ENCODE data around the gene PEX14. TPM values are rescaled to one million over a fixed set of nuclear protein-coding genes. Genes with fewer than 3 reads are reported as not detected.
"Not testable (repeated sequence)": the region's sequence is repeated elsewhere in the genome, so short reads cannot be mapped to it uniquely, and the experiment has no call there.

The PEX14 gene, protein sequence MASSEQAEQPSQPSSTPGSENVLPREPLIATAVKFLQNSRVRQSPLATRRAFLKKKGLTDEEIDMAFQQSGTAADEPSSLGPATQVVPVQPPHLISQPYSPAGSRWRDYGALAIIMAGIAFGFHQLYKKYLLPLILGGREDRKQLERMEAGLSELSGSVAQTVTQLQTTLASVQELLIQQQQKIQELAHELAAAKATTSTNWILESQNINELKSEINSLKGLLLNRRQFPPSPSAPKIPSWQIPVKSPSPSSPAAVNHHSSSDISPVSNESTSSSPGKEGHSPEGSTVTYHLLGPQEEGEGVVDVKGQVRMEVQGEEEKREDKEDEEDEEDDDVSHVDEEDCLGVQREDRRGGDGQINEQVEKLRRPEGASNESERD
- total RNA-seq (2013), result 10.5 TPM
- polyA plus RNA-seq (1 to 10 TPM; 2.2 to 8.8 (median 2.7) TPM), polyA minus RNA-seq (11.2 and 18.8 TPM in 2 replicates), total RNA-seq (2.6 to 10.1 (median 4.1) reads per million in 11 experiments)

DNA sequence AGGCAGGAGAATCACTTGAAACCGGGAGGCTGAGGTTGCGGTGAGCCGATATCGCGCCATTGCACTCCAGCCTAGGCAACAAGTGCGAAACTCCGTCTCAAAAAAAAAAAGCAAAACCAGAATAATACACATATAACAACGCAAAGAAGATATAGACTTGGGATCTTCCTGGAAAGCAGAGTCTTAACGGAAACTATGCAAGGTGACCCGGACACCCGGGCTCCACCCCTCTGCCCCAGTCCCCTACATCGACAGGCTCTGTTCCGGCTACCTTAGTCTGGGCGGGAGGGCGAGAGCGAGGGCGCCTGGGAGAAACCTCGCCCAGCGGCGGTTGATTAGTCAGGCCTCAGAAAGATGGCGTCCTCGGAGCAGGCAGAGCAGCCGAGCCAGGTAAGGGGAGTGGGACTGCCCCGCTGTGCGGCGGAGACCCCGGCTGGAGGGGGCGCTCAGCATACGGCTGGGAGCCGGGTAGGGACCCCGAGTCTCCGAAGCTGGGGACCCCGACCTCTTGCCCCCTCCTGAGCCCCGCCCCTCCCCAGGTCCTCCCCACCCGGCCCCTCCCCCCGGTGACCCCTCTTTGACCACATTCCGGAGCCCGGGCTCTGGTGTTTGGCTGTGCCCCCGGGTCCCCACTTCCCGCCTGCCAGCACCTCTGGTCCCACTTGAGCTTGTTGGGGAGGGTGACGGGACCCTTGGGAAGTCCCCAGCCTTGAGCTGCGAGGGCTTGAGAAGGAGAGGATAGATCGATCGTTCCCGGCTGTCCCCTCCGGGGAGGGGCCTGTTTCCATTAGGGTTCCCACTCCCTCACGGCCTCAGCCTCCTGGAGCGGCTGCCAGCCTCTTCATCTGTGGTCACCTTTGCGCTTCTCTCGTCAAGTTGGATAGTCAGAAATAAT is at the start of gene PEX14:
Gene PEX14, plus strand, starts transcription at position 338 of the 895 bp plus-strand sequence. Its CDS starts 17 bp downstream, at position 355.
- Histone ChIP-seq H3K9ac (ENCODE audit: insufficient read depth, low read length, poor library complexity, severe bottlenecking) (peak within 1 kb of the TSS; percentile 69), H3K9me3 (replicated peaks in 1 of 2; ENCODE audit: control insufficient read depth in 1 of 2, insufficient read depth in 1 of 2, low read length in 2 of 2) (no peaks in the 10 kb centered on the region), H3K79me2 (ENCODE audit: insufficient read depth, low read length) (peaks cover 64% of the 10 kb centered on the region), H3K4me1 (ENCODE audit: control insufficient read depth in 1 of 2, insufficient read depth in 2 of 2, low read length in 2 of 2) (peaks cover 40 to 52% of the 10 kb centered on the region in 2 donors), H3K4me2 (replicated peaks; ENCODE audit: extremely low read depth, low read length, poor library complexity, severe bottlenecking) (peak within 1 kb of the TSS; percentile 97), H3K27ac (ENCODE audit: low read depth in 1 of 2, low read length in 2 of 2) (peak within 1 kb of the TSS; percentile 41 to 72), H3K36me3 (replicated peaks in 1 of 2; ENCODE audit: control insufficient read depth in 1 of 2, insufficient read depth in 2 of 2, low read length in 2 of 2) (peaks cover 0 to 10% of the 10 kb centered on the region in 2 donors), H3K27me3 (ENCODE audit: control insufficient read depth in 2 of 2, insufficient read depth in 2 of 2, low read length in 2 of 2) (no peaks in the 10 kb centered on the region), H3K4me3 (replicated peaks in 1 of 3; ENCODE audit: low read depth in 2 of 3, low read length in 3 of 3) (peak within 1 kb of the TSS; percentile 83 to 93 (median 88)), H4K20me1 (ENCODE audit: insufficient read depth, low read length) (peaks cover 5% of the 10 kb centered on the region), H2AFZ (ENCODE audit: insufficient read depth, low read depth, low read length, poor library complexity, severe bottlenecking) (peak within 1 kb of the TSS; percentile 85)
- TF ChIP-seq, protein P1, sequence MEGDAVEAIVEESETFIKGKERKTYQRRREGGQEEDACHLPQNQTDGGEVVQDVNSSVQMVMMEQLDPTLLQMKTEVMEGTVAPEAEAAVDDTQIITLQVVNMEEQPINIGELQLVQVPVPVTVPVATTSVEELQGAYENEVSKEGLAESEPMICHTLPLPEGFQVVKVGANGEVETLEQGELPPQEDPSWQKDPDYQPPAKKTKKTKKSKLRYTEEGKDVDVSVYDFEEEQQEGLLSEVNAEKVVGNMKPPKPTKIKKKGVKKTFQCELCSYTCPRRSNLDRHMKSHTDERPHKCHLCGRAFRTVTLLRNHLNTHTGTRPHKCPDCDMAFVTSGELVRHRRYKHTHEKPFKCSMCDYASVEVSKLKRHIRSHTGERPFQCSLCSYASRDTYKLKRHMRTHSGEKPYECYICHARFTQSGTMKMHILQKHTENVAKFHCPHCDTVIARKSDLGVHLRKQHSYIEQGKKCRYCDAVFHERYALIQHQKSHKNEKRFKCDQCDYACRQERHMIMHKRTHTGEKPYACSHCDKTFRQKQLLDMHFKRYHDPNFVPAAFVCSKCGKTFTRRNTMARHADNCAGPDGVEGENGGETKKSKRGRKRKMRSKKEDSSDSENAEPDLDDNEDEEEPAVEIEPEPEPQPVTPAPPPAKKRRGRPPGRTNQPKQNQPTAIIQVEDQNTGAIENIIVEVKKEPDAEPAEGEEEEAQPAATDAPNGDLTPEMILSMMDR (IDR thresholded peaks at IDR 0.05), result no peak
- intact Hi-C loops (cut with micrococcal nuclease), result loop anchor here (5.0 to 10.0 kb wide), 3 partner anchors 43 to 90 kb away; partner anchors contain the start of gene CENPS (in 1 of the 2)
- H3K9me3 Mint-ChIP-seq, result no peaks in the 10 kb centered on the region
- peaks cover 51% of the 10 kb centered on the region for H3K4me1 Mint-ChIP-seq
- 0% methylated on average over 24 of the region's 50 CpGs for WGBS (ENCODE audit: insufficient coverage)
- peaks cover 0 to 2% of the 10 kb centered on the region in 2 donors for H3K36me3 Mint-ChIP-seq
- peak within 1 kb of the TSS; percentile 94 to 96 for H3K4me3 Mint-ChIP-seq
- peak within 1 kb of the TSS; percentile 78 to 92 (median 87) for H3K27ac Mint-ChIP-seq
- DNase-seq, result peak; percentile 72 to 79 (median 74)
- no peaks in the 10 kb centered on the region for H3K27me3 Mint-ChIP-seq (ENCODE audit: low read depth in 3 of 3)

DNA sequence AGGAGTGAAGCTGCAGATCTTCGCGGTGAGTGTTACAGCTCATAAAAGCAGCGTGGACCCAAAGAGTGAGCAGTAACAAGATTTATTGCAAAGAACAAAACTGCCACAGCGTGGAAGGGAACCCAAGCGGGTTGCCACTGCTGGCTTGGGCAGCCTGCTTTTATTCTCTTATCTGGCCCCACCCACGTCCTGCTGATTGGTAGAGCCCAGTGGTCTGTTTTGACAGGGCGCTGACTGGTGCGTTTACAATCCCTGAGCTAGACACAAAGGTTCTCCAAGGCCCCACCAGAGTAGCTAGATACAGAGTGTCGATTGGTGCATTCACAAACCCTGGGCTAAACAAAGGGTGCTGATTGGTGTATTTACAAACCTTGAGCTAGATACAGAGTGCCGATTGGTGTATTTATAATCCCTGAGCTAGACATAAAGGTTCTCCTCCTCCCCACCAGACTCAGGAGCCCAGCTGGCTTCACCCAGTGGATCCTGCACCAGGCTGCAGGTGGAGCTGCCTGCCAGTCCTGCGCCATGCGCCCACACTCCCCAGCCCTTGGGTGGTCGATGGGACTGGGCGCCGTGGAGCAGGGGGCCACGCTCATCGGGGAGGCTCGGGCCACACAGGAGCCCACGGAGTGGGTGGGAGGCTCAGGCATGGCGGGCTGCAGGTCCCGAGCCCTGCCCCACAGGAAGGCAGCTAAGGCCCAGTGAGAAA is 48.8 kb upstream of the PEX14 start:
- H3K27ac ChIP-seq (ENCODE audit: low read depth in 1 of 2, low read length in 2 of 2); intact Hi-C loops (cut with micrococcal nuclease); H3K9me3 Mint-ChIP-seq; H3K9me3 ChIP-seq (replicated peaks in 1 of 2; ENCODE audit: control insufficient read depth in 1 of 2, insufficient read depth in 1 of 2, low read length in 2 of 2); H3K9ac ChIP-seq (ENCODE audit: insufficient read depth, low read length, poor library complexity, severe bottlenecking); H3K79me2 ChIP-seq (ENCODE audit: insufficient read depth, low read length); H3K4me3 ChIP-seq (replicated peaks in 1 of 3; ENCODE audit: low read depth in 2 of 3, low read length in 3 of 3); H4K20me1 ChIP-seq (ENCODE audit: insufficient read depth, low read length); H3K27me3 ChIP-seq (ENCODE audit: control insufficient read depth in 2 of 2, insufficient read depth in 2 of 2, low read length in 2 of 2); H3K27me3 Mint-ChIP-seq (ENCODE audit: low read depth in 3 of 3); H3K4me2 ChIP-seq (replicated peaks; ENCODE audit: extremely low read depth, low read length, poor library complexity, severe bottlenecking); H2AFZ ChIP-seq (ENCODE audit: insufficient read depth, low read depth, low read length, poor library complexity, severe bottlenecking); DNase-seq: not testable (repeated sequence)
- Mint-ChIP-seq H3K27ac (peak overlapping the region in 4 of 7 donors; percentile 54 to 88 (median 64)), H3K4me3 (peak overlapping the region; percentile 66 to 77), H3K4me1 (peaks cover 28% of the 10 kb centered on the region), H3K36me3 (peaks cover 34 to 35% of the 10 kb centered on the region in 2 donors)
- peaks cover 21 to 34% of the 10 kb centered on the region in 2 donors for H3K4me1 ChIP-seq (ENCODE audit: control insufficient read depth in 1 of 2, insufficient read depth in 2 of 2, low read length in 2 of 2)
- WGBS (ENCODE audit: insufficient coverage), result 78% methylated on average over 6 of the region's 21 CpGs
- peaks cover 13 to 24% of the 10 kb centered on the region in 2 donors for H3K36me3 ChIP-seq (replicated peaks in 1 of 2; ENCODE audit: control insufficient read depth in 1 of 2, insufficient read depth in 2 of 2, low read length in 2 of 2)

DNA sequence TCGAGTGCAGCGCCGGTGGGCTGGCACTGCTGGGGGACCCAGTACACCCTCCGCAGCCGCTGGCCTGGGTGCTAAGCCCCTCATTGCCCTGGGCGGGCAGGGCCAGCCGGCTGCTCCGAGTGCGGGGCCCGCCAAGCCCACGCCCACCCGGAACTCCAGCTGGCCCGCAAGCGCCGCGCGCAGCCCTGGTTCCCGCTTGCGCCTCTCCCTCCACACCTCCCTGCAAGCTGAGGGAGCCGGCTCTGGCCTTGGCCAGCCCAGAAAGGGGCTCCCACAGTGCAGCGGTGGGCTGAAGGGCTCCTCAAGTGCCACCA is 48.3 kb upstream of the PEX14 start:
- H3K4me3 Mint-ChIP-seq; intact Hi-C loops (cut with micrococcal nuclease); H4K20me1 ChIP-seq (ENCODE audit: insufficient read depth, low read length); H3K27ac ChIP-seq (ENCODE audit: low read depth in 1 of 2, low read length in 2 of 2); H3K9me3 ChIP-seq (replicated peaks in 1 of 2; ENCODE audit: control insufficient read depth in 1 of 2, insufficient read depth in 1 of 2, low read length in 2 of 2); DNase-seq; H2AFZ ChIP-seq (ENCODE audit: insufficient read depth, low read depth, low read length, poor library complexity, severe bottlenecking); H3K79me2 ChIP-seq (ENCODE audit: insufficient read depth, low read length); H3K9me3 Mint-ChIP-seq; H3K27ac Mint-ChIP-seq; H3K4me3 ChIP-seq (replicated peaks in 1 of 3; ENCODE audit: low read depth in 2 of 3, low read length in 3 of 3); H3K4me2 ChIP-seq (replicated peaks; ENCODE audit: extremely low read depth, low read length, poor library complexity, severe bottlenecking); H3K9ac ChIP-seq (ENCODE audit: insufficient read depth, low read length, poor library complexity, severe bottlenecking); H3K27me3 ChIP-seq (ENCODE audit: control insufficient read depth in 2 of 2, insufficient read depth in 2 of 2, low read length in 2 of 2); H3K27me3 Mint-ChIP-seq (ENCODE audit: low read depth in 3 of 3): not testable (repeated sequence)
- peaks cover 33% of the 10 kb centered on the region for H3K4me1 Mint-ChIP-seq
- 96% methylated on average over 16 of the region's 21 CpGs for WGBS (ENCODE audit: insufficient coverage)
- H3K36me3 ChIP-seq (replicated peaks in 1 of 2; ENCODE audit: control insufficient read depth in 1 of 2, insufficient read depth in 2 of 2, low read length in 2 of 2), result peaks cover 7 to 19% of the 10 kb centered on the region in 2 donors
- H3K36me3 Mint-ChIP-seq, result peaks cover 29 to 30% of the 10 kb centered on the region in 2 donors
- peaks cover 25 to 39% of the 10 kb centered on the region in 2 donors for H3K4me1 ChIP-seq (ENCODE audit: control insufficient read depth in 1 of 2, insufficient read depth in 2 of 2, low read length in 2 of 2)

Data from CD14-positive monocyte (primary cell).